Liver (tissue), 9 donors: ENCODE data around the gene UNC5A. TPM values are rescaled to one million over a fixed set of nuclear protein-coding genes. Genes with fewer than 3 reads are reported as not detected.

ENCODE experiments used
- DNase-seq: peaks from one replicate; pipeline ENCODE4 v3.0.0-alpha.2; 2017; ENCODE audit warnings: low spot score
- H3K27ac ChIP-seq, 2 donors: one replicate each; pipeline ENCODE4 v1.7.0; 2013; ENCODE audit warnings: inconsistent platforms in 2 of 2, low read length in 2 of 2, control low read depth in 1 of 2, low read depth in 1 of 2, mild to moderate bottlenecking in 1 of 2
- H3K27me3 ChIP-seq, 4 donors: one replicate each; pipeline versions ENCODE4 v1.6.1 to v1.7.0; 2013; ENCODE audit warnings: low read length in 3 of 4, inconsistent platforms in 1 of 4, mild to moderate bottlenecking in 1 of 4, moderate library complexity in 1 of 4; ENCODE audit not compliant: control insufficient read depth in 4 of 4, insufficient read depth in 4 of 4
- H3K36me3 ChIP-seq, 4 donors: one replicate each; pipeline versions ENCODE4 v1.6.1 to v1.7.0; 2013; ENCODE audit warnings: low read length in 3 of 4, mild to moderate bottlenecking in 3 of 4, low read depth in 1 of 4, moderate library complexity in 1 of 4; ENCODE audit not compliant: control insufficient read depth in 4 of 4, insufficient read depth in 3 of 4
- H3K4me1 ChIP-seq, 4 donors: one replicate each; pipeline versions ENCODE4 v1.6.1 to v1.7.0; 2013; ENCODE audit warnings: low read length in 3 of 4, mild to moderate bottlenecking in 3 of 4, moderate library complexity in 1 of 4; ENCODE audit not compliant: control insufficient read depth in 4 of 4, insufficient read depth in 4 of 4
- H3K4me3 ChIP-seq, 3 donors: one replicate each; pipeline versions ENCODE4 v1.6.1 to v1.7.0; 2013; ENCODE audit warnings: low read length in 3 of 3, control low read depth in 1 of 3, low read depth in 1 of 3, mild to moderate bottlenecking in 1 of 3
- H3K9ac ChIP-seq, 2 donors: one replicate each; pipeline ENCODE4 v1.7.0; 2013; ENCODE audit warnings: low read length in 2 of 2, mild to moderate bottlenecking in 2 of 2, moderate library complexity in 2 of 2, control low read depth in 1 of 2, low read depth in 1 of 2
- H3K9me3 ChIP-seq, 4 donors: one replicate each; pipeline versions ENCODE4 v1.6.1 to v1.7.0; 2013; ENCODE audit warnings: low read length in 3 of 4; ENCODE audit not compliant: control insufficient read depth in 4 of 4
- ATF3 ChIP-seq: IDR thresholded peaks from 2 replicates; pipeline ENCODE4 v1.6.1; 2016; ENCODE audit warnings: antibody characterized with exemption
- CTCF ChIP-seq: fragments of 150-350 bp; IDR thresholded peaks from 2 replicates; pipeline ENCODE4 v1.5.1; 2017; ENCODE audit warnings: improper control_type of control experiment, low read depth, low read length; ENCODE audit not compliant: missing input control
- FOXA1 ChIP-seq: IDR thresholded peaks from 2 replicates; pipeline ENCODE4 v1.6.1; 2016; ENCODE audit warnings: antibody characterized with exemption
- FOXA2 ChIP-seq: IDR thresholded peaks from 2 replicates; pipeline ENCODE4 v1.6.1; 2016; ENCODE audit warnings: antibody characterized with exemption
- GABPA ChIP-seq, 2 donors: IDR thresholded peaks in 1 of 2; conservative IDR thresholded peaks in 1 of 2; 2 replicates each; pipeline ENCODE4 v1.6.1; 2016; ENCODE audit warnings: antibody characterized with exemption in 2 of 2, mild to moderate bottlenecking in 1 of 2, moderate library complexity in 1 of 2
- HNF4A ChIP-seq, 2 donors: conservative IDR thresholded peaks; 2 replicates each; pipeline ENCODE4 v1.6.1; 2016; ENCODE audit warnings: antibody characterized with exemption in 2 of 2, mild to moderate bottlenecking in 2 of 2
- HNF4G ChIP-seq: IDR thresholded peaks from 2 replicates; pipeline ENCODE4 v1.6.1; 2016; ENCODE audit warnings: antibody characterized with exemption
- MAX ChIP-seq: IDR thresholded peaks from 2 replicates; pipeline ENCODE4 v1.6.1; 2016; ENCODE audit warnings: antibody characterized with exemption
- NR2F2 ChIP-seq: IDR thresholded peaks from 2 replicates; pipeline ENCODE4 v1.6.1; 2016; ENCODE audit warnings: antibody characterized with exemption
- RAD21 ChIP-seq, 2 donors: IDR thresholded peaks; 2 replicates each; pipeline ENCODE4 v1.6.1; 2016; ENCODE audit warnings: antibody characterized with exemption in 2 of 2, mild to moderate bottlenecking in 2 of 2
- REST ChIP-seq: IDR thresholded peaks from 2 replicates; pipeline ENCODE4 v1.6.1; 2016; ENCODE audit warnings: antibody characterized with exemption, mild to moderate bottlenecking
- RXRA ChIP-seq, 2 donors: IDR thresholded peaks; 2 replicates each; pipeline ENCODE4 v1.6.1; 2017 to 2018; ENCODE audit warnings: antibody characterized with exemption in 2 of 2, mild to moderate bottlenecking in 1 of 2
- SP1 ChIP-seq: IDR thresholded peaks from 2 replicates; pipeline ENCODE4 v1.6.1; 2018; ENCODE audit warnings: antibody characterized with exemption, mild to moderate bottlenecking
- TAF1 ChIP-seq: conservative IDR thresholded peaks from 2 replicates; pipeline ENCODE4 v1.6.1; 2016; ENCODE audit warnings: antibody characterized with exemption, mild to moderate bottlenecking
- YY1 ChIP-seq: IDR thresholded peaks from 2 replicates; pipeline ENCODE4 v1.6.1; 2016; ENCODE audit warnings: antibody characterized with exemption, mild to moderate bottlenecking
- ZBTB33 ChIP-seq: IDR thresholded peaks from 2 replicates; pipeline ENCODE4 v1.6.1; 2016; ENCODE audit warnings: antibody characterized with exemption
- WGBS: extraction: QIAGEN DNeasy Blood & Tissue Kit; methylation state at CpG from one replicate; pipeline ENCODE4 v1.1.7; 2013; 5-methylcytosine and 5-hydroxymethylcytosine counted together
- polyA plus RNA-seq, 2 donors: library from polyadenylated mRNA; stranded (reverse) in 1 of 2; unstranded in 1 of 2; fragments of 200-250 nt in 1 of 2; fragments of >200 nt in 1 of 2; fragmentation: Nextera tagmentation in 1 of 2; extraction: Ambion mirVana in 1 of 2; gene quantifications; one replicate each; pipeline versions ENCODE4 v1.2.1 to v1.2.3, GENCODE V29; 2013 to 2015
- total RNA-seq, 2 donors: library from RNA; depleted of rRNA; stranded (reverse); fragments of >200 nt; gene quantifications; one replicate each; pipeline ENCODE4 v1.2.3, GENCODE V29; 2014
- donor health status: healthy.
- donor health status: healthy.
- donor health status: healthy.
- donor health status: healthy.
- donor health status: healthy.

Gene UNC5A
- total and polyA plus RNA-seq, 4 donors: under 0.01 to 0.07 (median 0.03) TPM; not detected in 1

GRCh38 chr5:176876506-176877431, 66.4 kb downstream of the UNC5A start:
- Histone ChIP-seq H3K4me1 (no peaks in the 10 kb centered on the region), H3K27ac (no peak overlapping the region), H3K9me3 (no peaks in the 10 kb centered on the region), H3K27me3 (no peaks in the 10 kb centered on the region), H3K4me3 (no peak overlapping the region), H3K9ac (no peak overlapping the region), H3K36me3 (no peaks in the 10 kb centered on the region)
- 81% methylated on average over 24 of the region's 24 CpGs for WGBS
- DNase-seq: no peak
- TF ChIP-seq TAF1: no peak
- TF ChIP-seq RXRA (IDR thresholded peaks at IDR 0.05): no peak
- no peak for TF ChIP-seq RAD21 (IDR thresholded peaks at IDR 0.05)

GRCh38 chr5:176877793-176878331, 67.5 kb downstream of the UNC5A start:
- Histone ChIP-seq H3K27ac (no peak overlapping the region), H3K9me3 (no peaks in the 10 kb centered on the region), H3K4me1 (no peaks in the 10 kb centered on the region), H3K36me3 (no peaks in the 10 kb centered on the region), H3K9ac (no peak overlapping the region), H3K4me3 (no peak overlapping the region), H3K27me3 (no peaks in the 10 kb centered on the region)
- no peak for DNase-seq
- WGBS: 83% methylated on average over 21 of the region's 21 CpGs
- TF ChIP-seq TAF1 (no peak), GABPA (IDR thresholded peaks at IDR 0.05 in 1 of 2, conservative IDR thresholded peaks at IDR 0.05 in 1 of 2) (no peak), NR2F2 (no peak), HNF4G (no peak), RAD21 (IDR thresholded peaks at IDR 0.05) (no peak), HNF4A (conservative IDR thresholded peaks at IDR 0.05) (no peak), FOXA1 (no peak), MAX (no peak), CTCF (no peak), YY1 (no peak), ZBTB33 (no peak), REST (no peak), ATF3 (no peak), FOXA2 (no peak), SP1 (no peak), RXRA (IDR thresholded peaks at IDR 0.05) (no peak)
